HCT116 (cell line): Measurements from ENCODE around the gene MAN2B2. TPM values are rescaled to one million over a fixed set of nuclear protein-coding genes. Genes with fewer than 3 reads are reported as not detected.

Experiments
- ATAC-seq: fragments of 200-7000 bp; cut with Tn5 transposase; 2 replicates; pipeline ENCODE4 v1.9.1; 2020; ENCODE audit warnings: mild to moderate bottlenecking, moderate library complexity
- BruUV-seq: library from RNA; stranded (reverse); fragments of 400-500 nt; replicated peaks from 2 replicates; lab custom pipeline; 2021; lab: Mats Ljungman, UMichigan
- CTCF ChIA-PET: fragments of 300-600 bp; sonication (Branson Sonifier 250); formaldehyde crosslinking; loops from one replicate; lab custom pipeline; 2021; ENCODE audit warnings: antibody characterized with exemption; lab: Charles Lee
- POLR2A ChIA-PET: fragments of 300-600, 350-600 bp; sonication (Branson Sonifier 250); formaldehyde crosslinking; loops from one replicate; lab custom pipeline; 2021; ENCODE audit warnings: antibody characterized with exemption; lab: Charles Lee
- RAD21 ChIA-PET, 2 experiments: fragments of 300-600 bp; sonication (Branson Sonifier 250); formaldehyde crosslinking; loops; one replicate each; lab custom pipeline; 2023; ENCODE audit warnings: low total read pairs in 2 of 2; ENCODE audit not compliant: uncharacterized antibody in 2 of 2, unreplicated experiment in 2 of 2, low non-redundant PET in 1 of 2; lab: Charles Lee
- DNase-seq: peaks from one replicate; pipeline ENCODE4 v3.0.0-alpha.2; 2010; ENCODE audit warnings: low read depth, low spot score
- H2AFZ ChIP-seq: fragments of 200-600 bp; shearing (Covaris generic), sonication (generic); 2 replicates; pipeline ENCODE4 v1.6.1; 2017; ENCODE audit warnings: low read depth, mixed run types, mixed read lengths, antibody characterized with exemption, low read length; ENCODE audit not compliant: poor library complexity, severe bottlenecking
- H3K27ac ChIP-seq: 2 replicates; pipeline ENCODE4 v1.5.1; 2012; ENCODE audit warnings: low read depth, low read length
- H3K27me3 ChIP-seq: fragments of 200-600 bp; sonication (generic); 2 replicates; pipeline ENCODE4 v1.6.1; 2016; ENCODE audit warnings: mixed run types, low read length, mixed read lengths; ENCODE audit not compliant: insufficient read depth
- H3K36me3 ChIP-seq, 2 experiments: fragments of 200-500 bp in 1 of 2; fragments of 200-600 bp in 1 of 2; sonication (Bioruptor generic) in 1 of 2; sonication (generic) in 1 of 2; 2 replicates each; pipeline versions ENCODE4 v1.5.1 to v1.6.1; 2014 to 2016; ENCODE audit warnings: low read length in 2 of 2, inconsistent platforms in 1 of 2, mixed read lengths in 1 of 2, mixed run types in 1 of 2; ENCODE audit not compliant: insufficient read depth in 2 of 2, control insufficient read depth in 1 of 2
- H3K4me1 ChIP-seq, 2 experiments: fragments of 200-600 bp in 1 of 2; sonication (generic) in 1 of 2; 2 replicates each; pipeline versions ENCODE4 v1.5.1 to v1.6.1; 2012 to 2017; ENCODE audit warnings: low read length in 2 of 2, inconsistent platforms in 1 of 2, mild to moderate bottlenecking in 1 of 2, mixed read lengths in 1 of 2, mixed run types in 1 of 2, moderate library complexity in 1 of 2; ENCODE audit not compliant: insufficient read depth in 2 of 2, control insufficient read depth in 1 of 2
- H3K4me2 ChIP-seq: fragments of 200-600 bp; sonication (generic); 2 replicates; pipeline ENCODE4 v1.6.1; 2017; ENCODE audit warnings: mixed run types, low read length, mixed read lengths
- H3K4me3 ChIP-seq, 2 experiments: fragments of 200-600 bp in 1 of 2; sonication (generic) in 1 of 2; replicated peaks in 1 of 2; 2 replicates each; pipeline ENCODE4 v1.5.1; 2011 to 2016; ENCODE audit warnings: low read length in 2 of 2, control low read depth in 1 of 2, low read depth in 1 of 2, mild to moderate bottlenecking in 1 of 2, mixed read lengths in 1 of 2, mixed run types in 1 of 2
- H3K79me2 ChIP-seq: fragments of 200-600 bp; sonication (generic); 2 replicates; pipeline ENCODE4 v1.6.1; 2017; ENCODE audit warnings: mild to moderate bottlenecking, mixed run types, low read length, moderate library complexity, mixed read lengths; ENCODE audit not compliant: insufficient read depth
- H3K9ac ChIP-seq: fragments of 200-600 bp; sonication (generic); 2 replicates; pipeline ENCODE4 v1.6.1; 2016; ENCODE audit warnings: low read length, mixed read lengths
- H3K9me2 ChIP-seq: fragments of 200-600 bp; sonication (generic), shearing (Covaris generic); 2 replicates; pipeline ENCODE4 v1.6.1; 2017; ENCODE audit warnings: mixed run types, mild to moderate bottlenecking, moderate library complexity; ENCODE audit not compliant: insufficient read depth
- H3K9me3 ChIP-seq, 2 experiments: fragments of 200-500 bp in 1 of 2; fragments of 200-600 bp in 1 of 2; sonication (Bioruptor generic) in 1 of 2; sonication (generic) in 1 of 2; 2 replicates each; pipeline ENCODE4 v1.6.1; 2014 to 2017; ENCODE audit warnings: low read length in 2 of 2, mixed read lengths in 2 of 2, inconsistent platforms in 1 of 2, low read depth in 1 of 2, mild to moderate bottlenecking in 1 of 2, mixed run types in 1 of 2, moderate library complexity in 1 of 2; ENCODE audit not compliant: control insufficient read depth in 1 of 2, insufficient read depth in 1 of 2
- H4K20me1 ChIP-seq: fragments of 200-600 bp; sonication (generic), shearing (Covaris generic); 2 replicates; pipeline ENCODE4 v1.6.1; 2017; ENCODE audit warnings: mixed run types, mild to moderate bottlenecking, moderate library complexity; ENCODE audit not compliant: insufficient read depth
- CEBPB ChIP-seq: IDR thresholded peaks from 2 replicates; pipeline ENCODE4 v1.6.1; 2012; ENCODE audit warnings: low read depth
- ELF1 ChIP-seq: IDR thresholded peaks from 2 replicates; pipeline ENCODE4 v1.6.1; 2012; ENCODE audit warnings: low read depth, borderline replicate concordance
- JUND ChIP-seq: IDR thresholded peaks from 2 replicates; pipeline ENCODE4 v1.6.1; 2012
- POLR2A ChIP-seq: IDR thresholded peaks from 2 replicates; pipeline ENCODE4 v1.7.0; 2011; ENCODE audit warnings: borderline replicate concordance; ENCODE audit not compliant: insufficient read depth, insufficient read length; ENCODE audit errors: extremely low read depth
- REST ChIP-seq: IDR thresholded peaks from 2 replicates; pipeline ENCODE4 v1.6.1; 2012; ENCODE audit warnings: low read depth
- SIN3A ChIP-seq: IDR thresholded peaks from 2 replicates; pipeline ENCODE4 v1.6.1; 2012; ENCODE audit warnings: low read depth
- SP1 ChIP-seq: IDR thresholded peaks from 2 replicates; pipeline ENCODE4 v1.6.1; 2012; ENCODE audit warnings: low read depth
- intact Hi-C: fragments of 100-400 bp; cut with micrococcal nuclease; formaldehyde crosslinking; loops from 2 replicates; pipeline ENCODE4 v1.10.0; 2022
- total RNA-seq: library from RNA; stranded (reverse); gene quantifications from one replicate; pipeline ENCODE4 v1.2.1, GENCODE V29; 2021; ENCODE audit not compliant: unreplicated experiment
- TF ChIP-seq, protein P1 (sequence below): IDR thresholded peaks from 2 replicates; pipeline ENCODE4 v1.6.1; 2011; ENCODE audit warnings: mild to moderate bottlenecking, low read length, moderate library complexity; ENCODE audit not compliant: insufficient replicate concordance; ENCODE audit errors: extremely low read depth

The MAN2B2 gene
- total RNA-seq, 1 experiment from 2014 or later, result 18.0 TPM

DNA sequence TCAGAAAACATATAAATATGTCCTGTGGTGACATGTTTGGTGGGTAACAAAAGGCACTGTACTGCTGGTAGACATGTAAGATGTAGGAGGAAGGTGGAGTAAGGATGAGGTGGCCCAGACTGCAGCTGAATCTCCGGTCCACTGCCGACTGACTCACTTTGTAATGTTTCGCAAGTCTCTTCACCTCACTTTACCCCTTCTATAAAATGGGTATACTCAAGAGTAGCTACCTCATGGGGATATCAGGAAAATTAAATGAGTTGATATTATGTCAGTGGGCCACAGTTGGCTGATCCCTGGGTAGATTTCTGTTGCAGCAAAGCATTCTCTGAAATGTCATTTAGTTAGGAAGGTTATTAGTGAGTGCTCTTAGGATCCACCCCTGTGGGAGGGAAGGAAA is 87.6 kb downstream of the MAN2B2 start:
- CTCF ChIA-PET, result no interaction called here
- Histone ChIP-seq H3K4me1 (peaks cover 2 to 14% of the 10 kb centered on the region in 2 experiments; a peak in 3 of 4 replicates), H3K9me2 (no peaks in the 10 kb centered on the region), H2AFZ (no peak overlapping the region), H3K4me2 (no peak overlapping the region), H4K20me1 (no peaks in the 10 kb centered on the region), H3K27me3 (no peaks in the 10 kb centered on the region), H3K27ac (no peak overlapping the region), H3K79me2 (no peaks in the 10 kb centered on the region), H3K4me3 (no peak overlapping the region), H3K9me3 (no peaks in the 10 kb centered on the region), H3K36me3 (no peaks in the 10 kb centered on the region), H3K9ac (no peak overlapping the region)
- no peak for ATAC-seq
- no TSS peak for BruUV-seq
- intact Hi-C loops, result no loop called here
- no peak for DNase-seq
- POLR2A ChIA-PET, result interaction anchor here (1.0 to 4.3 kb wide), 2 partner anchors 11 to 12 kb away, joined by 3 to 55 read pairs; a partner anchor contains a TSS
- RAD21 ChIA-PET, result no interaction called here
- TF ChIP-seq JUND (no peak), CEBPB (no peak)
- TF ChIP-seq, protein P1, sequence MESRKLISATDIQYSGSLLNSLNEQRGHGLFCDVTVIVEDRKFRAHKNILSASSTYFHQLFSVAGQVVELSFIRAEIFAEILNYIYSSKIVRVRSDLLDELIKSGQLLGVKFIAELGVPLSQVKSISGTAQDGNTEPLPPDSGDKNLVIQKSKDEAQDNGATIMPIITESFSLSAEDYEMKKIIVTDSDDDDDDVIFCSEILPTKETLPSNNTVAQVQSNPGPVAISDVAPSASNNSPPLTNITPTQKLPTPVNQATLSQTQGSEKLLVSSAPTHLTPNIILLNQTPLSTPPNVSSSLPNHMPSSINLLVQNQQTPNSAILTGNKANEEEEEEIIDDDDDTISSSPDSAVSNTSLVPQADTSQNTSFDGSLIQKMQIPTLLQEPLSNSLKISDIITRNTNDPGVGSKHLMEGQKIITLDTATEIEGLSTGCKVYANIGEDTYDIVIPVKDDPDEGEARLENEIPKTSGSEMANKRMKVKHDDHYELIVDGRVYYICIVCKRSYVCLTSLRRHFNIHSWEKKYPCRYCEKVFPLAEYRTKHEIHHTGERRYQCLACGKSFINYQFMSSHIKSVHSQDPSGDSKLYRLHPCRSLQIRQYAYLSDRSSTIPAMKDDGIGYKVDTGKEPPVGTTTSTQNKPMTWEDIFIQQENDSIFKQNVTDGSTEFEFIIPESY, result no peak
- TF ChIP-seq, all 23 proteins: peak for 0

GRCh38 chr4:6663596-6664393 is 88.8 kb downstream of the MAN2B2 start:
- BruUV-seq, result no TSS peak
- Histone ChIP-seq H3K4me3 (no peak overlapping the region), H3K4me2 (no peak overlapping the region), H3K27me3 (no peaks in the 10 kb centered on the region), H3K4me1 (peaks cover 2 to 14% of the 10 kb centered on the region in 2 experiments; a peak in 3 of 4 replicates), H3K36me3 (no peaks in the 10 kb centered on the region), H4K20me1 (no peaks in the 10 kb centered on the region), H3K9me2 (no peaks in the 10 kb centered on the region), H3K9me3 (no peaks in the 10 kb centered on the region), H2AFZ (no peak overlapping the region), H3K79me2 (no peaks in the 10 kb centered on the region), H3K9ac (no peak overlapping the region), H3K27ac (no peak overlapping the region)
- CTCF ChIA-PET, result interaction anchor here (1.0 to 1.6 kb wide), 4 partner anchors 10 to 330 kb away, joined by 3 to 13 read pairs (median 4); a partner anchor contains a TSS
- ATAC-seq (no peak), DNase-seq (no peak)
- TF ChIP-seq SIN3A, result no peak
- no peak for TF ChIP-seq ELF1
- TF ChIP-seq REST, result no peak
- no peak for TF ChIP-seq POLR2A
- no peak for TF ChIP-seq SP1
- intact Hi-C loops, result no loop called here
- RAD21 ChIA-PET, result interaction anchor here in 1 of 2 experiments (1.0 kb wide), 1 partner anchor 10 kb away, joined by 3 read pairs; a partner anchor contains a TSS
- POLR2A ChIA-PET, result interaction anchor here (1.0 to 4.3 kb wide), 2 partner anchors 10 to 11 kb away, joined by 3 to 55 read pairs; a partner anchor contains a TSS
